ENCODE results near the gene ICA1L.

ICA1L gene

DNA sequence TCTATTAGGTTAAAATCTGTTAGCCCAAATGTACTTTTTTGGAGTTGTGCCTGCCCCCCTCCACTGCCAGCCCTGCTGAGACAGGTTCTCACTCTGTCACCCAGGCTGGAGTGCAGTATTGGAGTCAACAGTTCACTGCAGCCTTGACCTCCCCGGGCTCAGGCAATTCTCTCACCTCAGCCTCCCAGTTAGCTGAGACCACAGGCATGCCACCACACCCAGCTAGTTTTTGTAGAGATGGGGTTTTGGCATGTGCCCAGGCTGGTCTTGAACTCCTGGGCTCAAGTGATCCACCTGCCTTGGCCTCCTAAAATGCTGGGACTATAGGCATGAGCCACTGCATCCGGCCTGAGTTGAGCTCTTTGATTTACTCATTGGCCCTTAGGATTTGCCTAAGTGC is 110.7 kb downstream of the ICA1L start:
- no peak for DNase-seq (ENCODE audit: low read depth)
- TF ChIP-seq, protein P1, sequence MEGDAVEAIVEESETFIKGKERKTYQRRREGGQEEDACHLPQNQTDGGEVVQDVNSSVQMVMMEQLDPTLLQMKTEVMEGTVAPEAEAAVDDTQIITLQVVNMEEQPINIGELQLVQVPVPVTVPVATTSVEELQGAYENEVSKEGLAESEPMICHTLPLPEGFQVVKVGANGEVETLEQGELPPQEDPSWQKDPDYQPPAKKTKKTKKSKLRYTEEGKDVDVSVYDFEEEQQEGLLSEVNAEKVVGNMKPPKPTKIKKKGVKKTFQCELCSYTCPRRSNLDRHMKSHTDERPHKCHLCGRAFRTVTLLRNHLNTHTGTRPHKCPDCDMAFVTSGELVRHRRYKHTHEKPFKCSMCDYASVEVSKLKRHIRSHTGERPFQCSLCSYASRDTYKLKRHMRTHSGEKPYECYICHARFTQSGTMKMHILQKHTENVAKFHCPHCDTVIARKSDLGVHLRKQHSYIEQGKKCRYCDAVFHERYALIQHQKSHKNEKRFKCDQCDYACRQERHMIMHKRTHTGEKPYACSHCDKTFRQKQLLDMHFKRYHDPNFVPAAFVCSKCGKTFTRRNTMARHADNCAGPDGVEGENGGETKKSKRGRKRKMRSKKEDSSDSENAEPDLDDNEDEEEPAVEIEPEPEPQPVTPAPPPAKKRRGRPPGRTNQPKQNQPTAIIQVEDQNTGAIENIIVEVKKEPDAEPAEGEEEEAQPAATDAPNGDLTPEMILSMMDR (IDR thresholded peaks at IDR 0.05; ENCODE audit: low read depth, low read length, missing control alignments) = no peak
- in situ Hi-C loops (cut with HindIII; ENCODE audit: low sequenced_read_pairs) = no loop called here
- no peak overlapping the region for H3K4me3 ChIP-seq (ENCODE audit: low read depth, low read length)

- TF ChIP-seq, protein P1 (IDR thresholded peaks at IDR 0.05; ENCODE audit: low read depth, low read length, missing control alignments) = no peak
- DNase-seq (ENCODE audit: low read depth) = no peak
- no peak overlapping the region for H3K4me3 ChIP-seq (ENCODE audit: low read depth, low read length)
- in situ Hi-C loops (cut with HindIII; ENCODE audit: low sequenced_read_pairs) = no loop called here
These were observed 113.0 kb downstream of the ICA1L start for GRCh38 chr2:202758604-202759003.

DNA sequence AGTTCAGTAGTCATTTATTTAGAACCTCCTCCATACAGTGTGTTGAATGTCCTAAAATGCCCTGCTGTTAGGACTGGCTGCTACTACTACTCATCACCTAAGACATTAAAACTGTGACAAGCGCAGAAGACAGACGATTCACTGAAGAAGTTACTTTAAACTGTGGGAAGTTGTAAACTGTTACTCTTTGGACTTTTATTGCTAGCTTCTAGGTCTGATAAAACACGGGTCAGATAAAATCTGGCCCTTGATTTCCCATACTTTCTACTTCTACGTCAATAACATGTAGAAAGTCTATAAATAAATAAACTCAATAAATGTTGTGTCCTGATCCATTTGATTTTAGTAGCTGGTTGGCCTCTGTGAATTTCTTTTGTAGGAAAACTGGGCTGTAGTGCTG is 113.4 kb downstream of the ICA1L start:
- H3K4me3 ChIP-seq (ENCODE audit: low read depth, low read length) = no peak overlapping the region
- in situ Hi-C loops (cut with HindIII; ENCODE audit: low sequenced_read_pairs) = no loop called here
- TF ChIP-seq, protein P1 (IDR thresholded peaks at IDR 0.05; ENCODE audit: low read depth, low read length, missing control alignments) = no peak
- DNase-seq (ENCODE audit: low read depth) = no peak

DNA sequence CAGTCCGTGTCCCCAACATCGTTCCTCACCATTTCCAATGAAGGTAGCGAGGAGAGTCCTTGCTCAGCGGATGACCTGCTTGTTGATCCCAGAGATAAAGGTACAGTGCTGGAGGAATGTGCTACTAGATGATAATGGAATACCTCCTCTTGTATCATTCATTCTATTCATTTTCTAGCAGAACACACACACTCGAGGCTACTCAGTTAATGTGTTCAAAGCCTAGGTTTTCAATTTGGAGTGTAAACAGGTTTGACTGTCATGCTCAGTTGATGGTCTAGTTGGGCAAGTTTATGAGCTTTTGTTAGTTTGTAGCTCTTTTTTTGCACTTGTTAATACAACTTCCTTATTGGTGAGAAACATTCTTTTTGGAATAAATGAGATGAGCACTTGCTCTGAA is 114.2 kb downstream of the ICA1L start:
- TF ChIP-seq, protein P1 (IDR thresholded peaks at IDR 0.05; ENCODE audit: low read depth, low read length, missing control alignments) = no peak
- H3K4me3 ChIP-seq (ENCODE audit: low read depth, low read length) = no peak overlapping the region
- DNase-seq (ENCODE audit: low read depth) = no peak
- in situ Hi-C loops (cut with HindIII; ENCODE audit: low sequenced_read_pairs) = no loop called here

DNA sequence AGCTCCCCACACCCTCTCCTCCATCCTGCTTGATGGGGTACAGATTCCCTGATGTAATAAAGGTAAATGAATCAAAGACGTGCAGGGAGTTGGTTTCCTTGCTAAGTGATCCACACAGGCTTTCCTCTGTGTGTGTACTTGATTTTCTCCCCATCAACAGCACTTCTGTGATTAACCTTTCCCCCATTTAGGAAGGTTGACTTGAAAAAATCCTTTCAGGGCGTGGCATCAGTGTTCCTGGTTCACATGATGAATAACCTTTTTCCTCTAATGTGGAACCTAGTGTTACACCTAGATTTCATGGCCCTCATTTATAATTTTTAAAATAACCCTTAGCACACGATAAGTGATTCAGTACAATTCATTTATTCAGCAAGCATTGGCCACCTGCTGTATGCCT is 115.0 kb downstream of the ICA1L start:
- TF ChIP-seq, protein P1 (IDR thresholded peaks at IDR 0.05; ENCODE audit: low read depth, low read length, missing control alignments) = no peak
- H3K4me3 ChIP-seq (ENCODE audit: low read depth, low read length) = no peak overlapping the region
- in situ Hi-C loops (cut with HindIII; ENCODE audit: low sequenced_read_pairs) = no loop called here
- DNase-seq (ENCODE audit: low read depth) = no peak

DNA sequence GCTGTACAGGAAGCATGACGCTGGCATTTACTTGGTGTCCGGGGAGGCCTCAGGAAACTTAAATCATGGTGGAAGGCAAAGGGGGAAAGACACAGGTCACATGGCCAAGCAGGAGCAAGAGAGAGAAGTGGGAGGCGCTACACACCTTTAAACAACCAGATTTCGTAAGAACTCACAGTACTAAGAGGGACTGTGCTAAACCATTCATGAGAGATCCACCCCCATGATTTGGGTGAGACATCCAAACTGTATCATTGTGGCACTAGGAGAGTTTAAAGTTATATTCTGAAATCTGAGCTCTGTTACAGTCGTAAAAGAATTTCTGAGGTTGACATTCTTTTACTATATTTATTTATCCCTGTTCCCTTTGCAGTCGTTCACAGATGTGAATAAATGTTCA is 116.6 kb downstream of the ICA1L start:
- TF ChIP-seq, protein P1 (IDR thresholded peaks at IDR 0.05; ENCODE audit: low read depth, low read length, missing control alignments) = no peak
- in situ Hi-C loops (cut with HindIII; ENCODE audit: low sequenced_read_pairs) = no loop called here
- DNase-seq (ENCODE audit: low read depth) = no peak
- no peak overlapping the region for H3K4me3 ChIP-seq (ENCODE audit: low read depth, low read length)

DNA sequence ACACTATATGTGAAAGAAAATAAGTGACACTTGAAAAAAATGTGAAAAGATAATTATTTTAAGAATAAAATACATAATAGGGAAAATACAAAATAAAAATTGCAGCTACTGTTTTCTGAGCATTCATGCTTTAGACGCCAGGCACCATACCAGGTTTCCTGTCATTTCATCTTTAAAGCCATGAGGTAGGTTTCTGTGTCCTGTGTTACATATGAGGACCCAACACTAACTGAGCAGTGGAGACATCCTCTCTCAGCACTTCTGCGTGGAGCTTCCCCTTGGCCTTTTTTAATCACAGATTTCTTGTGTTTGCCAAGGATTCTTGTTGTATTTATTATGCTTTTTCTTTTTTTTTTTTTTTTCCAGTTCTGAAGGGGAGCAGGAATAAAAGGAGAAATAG is 119.5 kb downstream of the ICA1L start:
- TF ChIP-seq, protein P1 (IDR thresholded peaks at IDR 0.05; ENCODE audit: low read depth, low read length, missing control alignments) = no peak
- DNase-seq (ENCODE audit: low read depth) = no peak
- no peak overlapping the region for H3K4me3 ChIP-seq (ENCODE audit: low read depth, low read length)
- in situ Hi-C loops (cut with HindIII; ENCODE audit: low sequenced_read_pairs) = no loop called here

Measured in astrocyte of the cerebellum (primary cell).